AG04450 (cell line): Measurements from ENCODE around the gene PTGER4. TPM values are rescaled to one million over a fixed set of nuclear protein-coding genes. Genes with fewer than 3 reads are reported as not detected.

ENCODE experiments used
- CTCF ChIA-PET: fragments of 300-600, 350-600 bp; formaldehyde crosslinking; extraction: SDS; loops from one replicate; lab custom pipeline; 2022; ENCODE audit warnings: antibody characterized with exemption, inconsistent platforms; lab: Charles Lee
- POLR2A ChIA-PET: fragments of 350-600 bp; formaldehyde crosslinking; extraction: SDS; loops from one replicate; lab custom pipeline; 2021; ENCODE audit warnings: antibody characterized with exemption, inconsistent platforms; lab: Yijun Ruan, JAX
- DNase-seq: peaks from one replicate; pipeline ENCODE4 v3.0.0-alpha.2; 2011; ENCODE audit warnings: low read depth, low spot score
- H3K27ac ChIP-seq: one replicate; pipeline ENCODE4 v1.5.1; 2012; ENCODE audit warnings: low read depth, low read length, control low read depth
- H3K27me3 ChIP-seq: one replicate; pipeline ENCODE4 v1.6.0; 2012; ENCODE audit warnings: low read length; ENCODE audit not compliant: control insufficient read depth, insufficient read depth
- H3K4me3 ChIP-seq: 2 replicates; pipeline ENCODE4 v1.5.1; 2011; ENCODE audit warnings: mild to moderate bottlenecking, low read depth, low read length, control low read depth
- H3K9me3 ChIP-seq: 2 replicates; pipeline ENCODE4 v1.5.1; 2012; ENCODE audit warnings: low read length; ENCODE audit not compliant: control insufficient read depth, insufficient read depth
- CTCF ChIP-seq: IDR thresholded peaks from 2 replicates; pipeline ENCODE4 v1.5.1; 2011; ENCODE audit warnings: low read depth, low read length, control low read depth, inconsistent platforms
- polyA plus RNA-seq: library from polyadenylated mRNA; depleted of rRNA; stranded (reverse); fragments of >200 nt; gene quantifications from 2 replicates; pipeline ENCODE4 v1.2.3, GENCODE V29; 2011

The PTGER4 gene
- polyA plus RNA-seq, 1 experiment = 6.2 TPM

- DNase-seq = no peak
- CTCF ChIA-PET = no interaction called here
- no peak for TF ChIP-seq CTCF
- no peak overlapping the region for H3K27ac ChIP-seq
- no peak overlapping the region for H3K4me3 ChIP-seq
- no peaks in the 10 kb centered on the region for H3K9me3 ChIP-seq
- POLR2A ChIA-PET = no interaction called here
- no peaks in the 10 kb centered on the region for H3K27me3 ChIP-seq
Observed at GRCh38 chr5:40646266-40646665, 33.4 kb upstream of the PTGER4 start.

- H3K4me3 ChIP-seq = no peak overlapping the region
- no peaks in the 10 kb centered on the region for H3K9me3 ChIP-seq
- ChIA-PET POLR2A (no interaction called here), CTCF (no interaction called here)
- no peaks in the 10 kb centered on the region for H3K27me3 ChIP-seq
- H3K27ac ChIP-seq = no peak overlapping the region
- DNase-seq = no peak
- no peak for TF ChIP-seq CTCF
Observed at GRCh38 chr5:40648150-40648549, 31.6 kb upstream of the PTGER4 start.

- Histone ChIP-seq H3K9me3 (no peaks in the 10 kb centered on the region), H3K4me3 (no peak overlapping the region), H3K27me3 (no peaks in the 10 kb centered on the region), H3K27ac (no peak overlapping the region)
- DNase-seq = no peak
- ChIA-PET POLR2A (no interaction called here), CTCF (no interaction called here)
- no peak for TF ChIP-seq CTCF
Observed at GRCh38 chr5:40649463-40650030, 30.2 kb upstream of the PTGER4 start.

GRCh38 chr5:40651201-40651600 is 28.5 kb upstream of the PTGER4 start:
- Histone ChIP-seq H3K9me3 (no peaks in the 10 kb centered on the region), H3K27me3 (no peaks in the 10 kb centered on the region), H3K27ac (no peak overlapping the region), H3K4me3 (no peak overlapping the region)
- ChIA-PET POLR2A (no interaction called here), CTCF (no interaction called here)
- no peak for TF ChIP-seq CTCF
- DNase-seq = no peak

GRCh38 chr5:40652441-40653220 is 27.1 kb upstream of the PTGER4 start:
- no peak overlapping the region for H3K4me3 ChIP-seq
- no peaks in the 10 kb centered on the region for H3K27me3 ChIP-seq
- no peaks in the 10 kb centered on the region for H3K9me3 ChIP-seq
- H3K27ac ChIP-seq = no peak overlapping the region
- CTCF ChIA-PET = no interaction called here
- TF ChIP-seq CTCF = no peak
- no peak for DNase-seq
- POLR2A ChIA-PET = no interaction called here
